ENCODE results near the gene RPS6KC1.

GRCh38 chr1:213251972-213252371, 200.9 kb downstream of the RPS6KC1 start:
- TF ChIP-seq EP300 (IDR thresholded peaks at IDR 0.05) (no peak), CTCF (IDR thresholded peaks at IDR 0.05) (no peak)

Measured in upper lobe of left lung (tissue), 4 donors.